Mucosa of gallbladder (tissue), 1 donor: ENCODE measurements around the gene ELANE. TPM values are rescaled to one million over a fixed set of nuclear protein-coding genes. Genes with fewer than 3 reads are reported as not detected.

ENCODE experiments used
- DNase-seq: peaks from one replicate; pipeline ENCODE4 v3.0.0-alpha.2; 2020; ENCODE audit warnings: low spot score
- total RNA-seq: library from RNA; stranded (reverse); gene quantifications from one replicate; pipeline ENCODE4 v1.2.1, GENCODE V29; 2021
- donor health status: DM: no; HTN: no; CAD: no.

ELANE gene
- total RNA-seq, result not detected

GRCh38 chr19:852136-853013 is at the start of gene ELANE:
ELANE (plus strand) TSS chr19:852303; CDS start chr19:852329, 26 bp downstream.
- no peak for DNase-seq

GRCh38 chr19:802498-803098 is 49.5 kb upstream of the ELANE start:
- DNase-seq, result no peak

- no peak for DNase-seq
Observed at GRCh38 chr19:803099-803561, 49.0 kb upstream of the ELANE start.

GRCh38 chr19:803686-804418 is 48.3 kb upstream of the ELANE start:
- no peak for DNase-seq

GRCh38 chr19:804419-805165 is 47.5 kb upstream of the ELANE start:
- no peak for DNase-seq

- no peak for DNase-seq
Observed at GRCh38 chr19:805166-805551, 46.9 kb upstream of the ELANE start.

GRCh38 chr19:805600-806550 is 46.2 kb upstream of the ELANE start:
- DNase-seq, result no peak

GRCh38 chr19:806815-807421 is 45.2 kb upstream of the ELANE start:
- no peak for DNase-seq

- no peak for DNase-seq
Observed at GRCh38 chr19:807627-808422, 44.3 kb upstream of the ELANE start.

GRCh38 chr19:808423-808775 is 43.7 kb upstream of the ELANE start:
- no peak for DNase-seq

GRCh38 chr19:810077-810855 is 41.8 kb upstream of the ELANE start:
- no peak for DNase-seq

- no peak for DNase-seq
Observed at GRCh38 chr19:810883-811489, 41.1 kb upstream of the ELANE start.

- DNase-seq, result no peak
Observed at GRCh38 chr19:811506-812048, 40.5 kb upstream of the ELANE start.

GRCh38 chr19:812049-812746 is 39.9 kb upstream of the ELANE start:
- DNase-seq, result no peak

GRCh38 chr19:812747-813218 is 39.3 kb upstream of the ELANE start:
- DNase-seq, result no peak

- DNase-seq, result no peak
Observed at GRCh38 chr19:813219-814151, 38.6 kb upstream of the ELANE start.
